NT2/D1 (cell line): ENCODE results near the gene ANKRD65.
"Not testable (repeated sequence)": the region's sequence is repeated elsewhere in the genome, so short reads cannot be mapped to it uniquely, and the experiment has no call there.

Experiments
- DNase-seq: peaks from one replicate; pipeline ENCODE4 v3.0.0-alpha.2; 2011; ENCODE audit warnings: low read depth, low spot score
- H3K27me3 ChIP-seq: 2 replicates; pipeline ENCODE4 v1.6.0; 2011; ENCODE audit warnings: mild to moderate bottlenecking; ENCODE audit not compliant: insufficient read length, insufficient read depth
- H3K36me3 ChIP-seq: 2 replicates; pipeline ENCODE4 v1.6.1; 2011; ENCODE audit warnings: mild to moderate bottlenecking, low read length, mixed read lengths; ENCODE audit not compliant: insufficient read depth, insufficient read length
- H3K4me1 ChIP-seq: 2 replicates; pipeline ENCODE4 v1.5.1; 2011; ENCODE audit not compliant: insufficient read depth, insufficient read length
- H3K4me3 ChIP-seq: 2 replicates; pipeline ENCODE4 v1.5.1; 2011; ENCODE audit warnings: low read depth; ENCODE audit not compliant: insufficient read length
- H3K9ac ChIP-seq: 2 replicates; pipeline ENCODE4 v1.6.0; 2011; ENCODE audit warnings: low read depth; ENCODE audit not compliant: insufficient read length
- H3K9me3 ChIP-seq: 2 replicates; pipeline ENCODE4 v1.5.1; 2011; ENCODE audit warnings: mild to moderate bottlenecking, low read length; ENCODE audit not compliant: insufficient read depth
- SUZ12 ChIP-seq: IDR thresholded peaks from 2 replicates; pipeline ENCODE4 v1.6.1; 2011; ENCODE audit not compliant: insufficient read length, insufficient read depth; ENCODE audit errors: extremely low read depth
- YY1 ChIP-seq: IDR thresholded peaks from 2 replicates; pipeline ENCODE4 v1.6.1; 2011; ENCODE audit not compliant: insufficient read length, insufficient read depth
- ZNF274 ChIP-seq: IDR thresholded peaks from 2 replicates; pipeline ENCODE4 v1.6.1; 2011; ENCODE audit warnings: mild to moderate bottlenecking, low read depth, low read length

Gene ANKRD65

DNA sequence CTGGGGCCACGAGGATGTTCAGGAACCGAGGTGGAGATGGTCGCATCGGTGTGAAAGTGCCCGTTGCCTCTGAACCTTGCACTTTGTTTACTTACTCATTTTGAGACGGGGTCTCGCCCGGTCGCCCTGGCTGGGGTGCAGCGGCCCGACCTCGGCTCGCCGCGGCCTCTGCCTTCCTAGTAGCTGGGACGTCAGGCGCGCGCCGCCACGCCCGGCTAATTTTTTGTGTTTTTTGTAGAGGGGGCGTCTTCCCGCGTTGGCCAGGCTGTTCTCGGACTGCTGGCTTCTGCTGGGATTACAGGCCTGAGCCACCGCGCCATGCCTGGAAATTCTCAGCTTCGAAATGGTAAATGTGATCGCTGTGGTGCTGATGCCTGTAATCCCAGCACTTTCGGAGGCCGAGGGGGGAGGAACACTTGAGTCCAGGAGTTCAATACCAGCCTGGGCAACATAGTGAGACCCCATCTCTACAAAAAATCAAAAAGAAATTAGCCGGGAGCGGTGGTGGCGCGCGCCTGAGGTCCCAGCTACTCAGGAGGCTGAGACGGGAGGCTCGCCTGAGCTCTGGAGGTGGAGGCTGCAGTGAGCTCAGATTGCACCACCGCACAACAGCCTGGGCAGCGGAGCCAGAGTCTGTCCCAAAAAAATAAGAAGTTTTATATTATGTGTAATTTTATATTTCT, 13.3 kb downstream of the ANKRD65 start:
- H3K27me3 ChIP-seq = no peaks in the 10 kb centered on the region
- H3K36me3 ChIP-seq = peaks cover 42% of the 10 kb centered on the region
- TF ChIP-seq YY1 (no peak), SUZ12 (no peak), ZNF274 (no peak)
- peak overlapping the region; percentile 90 for H3K4me3 ChIP-seq
- no peak for DNase-seq
- H3K9me3 ChIP-seq = peaks cover 15% of the 10 kb centered on the region; the same call in 1 of the 2 replicates
- peaks cover 3% of the 10 kb centered on the region for H3K4me1 ChIP-seq
- peak overlapping the region; percentile 97 for H3K9ac ChIP-seq

DNA sequence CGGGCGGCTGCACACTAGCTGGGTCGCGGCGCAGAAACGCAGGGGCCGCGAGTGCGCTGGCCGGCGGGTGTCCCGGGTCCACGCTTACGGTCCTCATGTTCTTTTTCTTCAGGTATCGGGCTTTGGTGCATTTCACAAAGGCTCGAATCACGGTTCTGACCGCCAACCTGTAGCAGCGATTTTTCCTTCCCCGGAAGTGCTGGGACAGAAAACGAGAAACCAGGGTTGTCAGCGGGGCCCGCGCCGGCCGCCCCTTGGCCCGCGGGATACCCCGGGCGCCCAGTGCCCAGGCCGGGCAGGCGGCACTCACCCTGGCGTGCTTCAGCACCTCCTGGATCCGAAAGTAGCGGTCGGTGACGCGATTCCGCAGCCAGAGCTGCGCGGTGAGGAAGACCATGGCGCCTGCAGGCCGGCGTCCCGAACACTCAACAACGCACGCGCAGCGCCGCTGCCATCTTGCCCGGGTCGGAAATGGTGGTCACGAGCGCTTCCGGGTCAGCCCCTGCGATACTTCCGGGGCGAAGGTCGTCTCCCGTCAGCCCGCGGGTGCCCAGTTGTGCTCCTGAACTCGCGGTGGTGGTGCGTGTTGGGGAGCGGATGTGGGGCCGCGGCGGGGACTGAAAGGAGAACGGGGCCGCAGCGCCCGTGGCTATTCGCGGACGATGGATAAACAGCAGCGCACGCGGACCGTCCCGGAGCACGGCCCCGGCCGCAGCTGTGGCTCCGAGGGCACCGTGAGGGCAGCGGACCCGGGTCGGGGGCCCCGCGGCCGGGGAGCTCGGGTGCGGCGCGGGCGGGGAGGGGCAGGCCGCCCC, 14.0 kb downstream of the ANKRD65 start, which contains the start of gene MRPL20:
TSS of gene MRPL20 (minus strand) at position 473 of the 815 bp plus-strand sequence. CDS start at position 397, 76 bp downstream.
- H3K4me1 ChIP-seq = peaks cover 5% of the 10 kb centered on the region
- TF ChIP-seq ZNF274 (no peak), SUZ12 (no peak), YY1 (peak; percentile 88)
- DNase-seq = peak; percentile 63
- peaks cover 49% of the 10 kb centered on the region for H3K36me3 ChIP-seq
- H3K9me3 ChIP-seq = peaks cover 8% of the 10 kb centered on the region; the same call in 1 of the 2 replicates
- no peaks in the 10 kb centered on the region for H3K27me3 ChIP-seq
- H3K9ac ChIP-seq = peak within 1 kb of the TSS; percentile 97
- peak within 1 kb of the TSS; percentile 90 for H3K4me3 ChIP-seq

DNA sequence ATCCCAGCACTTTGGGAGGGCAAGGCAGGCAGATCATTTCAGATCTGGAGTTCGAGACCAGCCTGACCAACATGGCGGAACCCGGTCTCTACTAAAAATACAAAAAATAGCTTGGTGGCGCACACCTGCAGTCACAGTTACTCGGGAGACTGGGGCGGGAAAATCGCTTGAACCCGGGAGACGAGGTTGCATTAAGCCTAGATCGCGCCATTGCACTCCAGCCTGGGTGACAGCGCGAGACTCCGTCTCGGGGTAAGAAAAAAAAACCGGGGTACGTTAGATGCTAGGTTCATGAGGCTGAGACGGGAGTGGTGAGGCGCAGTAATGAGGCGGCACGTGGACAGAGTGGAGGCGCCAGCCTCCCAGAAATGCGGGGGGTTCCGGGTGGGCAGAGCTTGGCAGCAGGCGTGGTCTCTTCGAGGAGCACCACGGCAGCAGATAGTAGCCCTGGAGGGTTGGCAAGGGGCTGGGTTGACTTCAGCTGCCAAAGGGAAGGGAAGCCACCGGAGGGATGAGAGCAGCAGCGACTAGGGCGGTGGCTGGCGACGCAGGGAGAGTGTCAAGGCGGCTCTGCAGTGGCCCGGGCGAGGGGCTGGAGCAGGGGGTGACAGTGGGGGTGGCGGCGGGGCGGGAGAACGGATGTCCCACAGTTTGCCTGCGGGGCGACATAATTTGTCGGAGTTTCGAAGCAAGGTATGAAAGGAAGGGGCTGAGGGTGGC, 14.8 kb downstream of the ANKRD65 start:
- peak overlapping the region; percentile 97 for H3K9ac ChIP-seq
- TF ChIP-seq YY1 = no peak
- H3K4me1 ChIP-seq = peaks cover 3% of the 10 kb centered on the region
- H3K27me3 ChIP-seq = no peaks in the 10 kb centered on the region
- 0 out of 2 replicates have a peak, but pooled peaks cover under 1% of the 10 kb centered on the region for H3K9me3 ChIP-seq
- peaks cover 54% of the 10 kb centered on the region for H3K36me3 ChIP-seq
- peak overlapping the region; percentile 90 for H3K4me3 ChIP-seq
- DNase-seq = no peak

DNA sequence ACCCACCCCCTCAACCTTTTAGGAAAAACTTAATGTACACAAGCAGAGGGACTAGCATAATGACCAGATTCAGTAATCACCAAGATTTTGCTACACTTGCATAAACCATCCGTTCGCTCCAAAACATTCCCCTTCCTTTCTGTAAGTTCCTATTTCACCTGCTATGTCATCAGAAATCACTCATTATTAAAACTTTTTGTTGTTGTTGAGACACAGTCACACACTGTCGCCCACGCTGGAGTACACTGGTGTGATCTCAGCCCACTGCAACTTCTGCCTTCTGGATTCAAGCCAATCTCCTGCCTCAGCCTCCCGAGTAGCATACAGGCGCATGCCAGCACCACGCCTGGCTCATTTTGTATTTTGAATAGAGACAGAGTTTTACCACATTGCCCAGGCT, 17.4 kb downstream of the ANKRD65 start:
- H3K4me1 ChIP-seq = peaks cover 10% of the 10 kb centered on the region
- H3K27me3 ChIP-seq = no peaks in the 10 kb centered on the region

DNA sequence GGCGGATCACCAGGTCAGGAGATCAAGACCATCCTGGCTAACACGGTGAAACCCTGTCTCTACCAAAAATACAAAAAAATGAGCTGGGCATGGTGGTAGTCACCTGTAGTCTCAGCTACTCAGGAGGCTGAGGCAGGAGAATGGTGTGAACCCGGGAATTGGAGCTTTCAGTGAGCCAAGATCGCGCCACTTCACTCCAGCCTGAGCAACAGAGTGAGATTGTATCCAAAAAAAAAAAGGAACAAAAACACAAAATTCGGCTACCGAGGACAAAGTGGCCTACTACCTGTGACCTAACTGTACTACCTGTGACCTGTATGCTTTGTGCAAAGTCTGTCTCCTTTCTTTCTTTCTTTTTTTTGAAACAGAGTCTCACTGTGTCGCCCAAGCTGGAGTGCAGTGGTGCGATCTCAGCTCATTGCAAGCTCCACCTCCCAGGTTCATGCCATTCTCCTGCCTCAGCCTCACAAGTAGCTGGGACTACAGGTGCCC, 18.1 kb downstream of the ANKRD65 start:
- Histone ChIP-seq H3K36me3 (peaks cover 69% of the 10 kb centered on the region), H3K4me1 (peaks cover 14% of the 10 kb centered on the region)
- H3K27me3 ChIP-seq, DNase-seq, H3K4me3 ChIP-seq, H3K9ac ChIP-seq, H3K9me3 ChIP-seq: not testable (repeated sequence)

More for the DNA sequence above, 17.4 kb downstream of the ANKRD65 start:
- TF ChIP-seq SUZ12 = no peak
- no peak for TF ChIP-seq YY1
- no peak for TF ChIP-seq ZNF274
- Histone ChIP-seq H3K9me3 (no peaks in the 10 kb centered on the region), H3K36me3 (peaks cover 68% of the 10 kb centered on the region), H3K4me3 (no peak overlapping the region), H3K9ac (no peak overlapping the region)
- DNase-seq = no peak

DNA sequence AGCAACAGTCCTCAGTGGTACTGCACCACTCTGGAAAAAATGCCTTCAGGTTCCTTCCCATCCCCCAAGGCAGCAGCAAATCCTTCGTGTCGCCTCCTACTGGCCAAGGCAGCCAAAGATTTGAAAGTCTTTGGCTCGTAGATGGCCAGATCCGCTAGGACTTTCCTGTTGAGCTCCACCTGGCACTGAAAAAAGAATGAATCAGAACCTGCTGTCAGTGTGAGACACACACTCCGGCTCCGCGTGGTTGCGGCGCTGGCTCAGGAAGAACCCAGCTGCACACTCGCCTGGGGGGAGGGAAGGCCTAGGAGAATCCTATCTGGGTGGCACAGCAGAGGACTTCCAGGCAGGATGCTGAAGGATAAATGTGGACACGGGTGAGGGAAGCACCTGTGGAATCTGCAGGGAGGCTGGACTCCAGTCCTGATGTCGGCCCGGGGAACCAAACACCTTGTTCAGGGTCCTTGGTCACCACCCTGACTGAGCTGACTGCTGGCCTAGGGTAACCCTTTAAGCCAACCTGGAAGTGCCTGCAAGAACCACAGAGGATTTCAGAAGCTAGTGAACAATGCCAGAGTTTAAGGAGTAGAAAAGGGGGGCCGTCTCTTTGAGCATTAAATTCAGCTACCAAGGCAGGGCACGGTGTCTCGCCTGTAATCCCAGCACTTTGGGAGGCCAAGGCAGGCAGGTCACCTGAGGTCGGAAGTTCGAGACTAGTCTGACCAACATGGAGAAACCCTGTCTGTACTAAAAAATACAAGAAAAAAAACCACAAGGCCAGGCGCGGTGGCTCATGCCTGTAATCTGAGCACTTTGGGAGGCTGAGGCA, 18.8 kb downstream of the ANKRD65 start:
- no peak overlapping the region for H3K9ac ChIP-seq
- H3K27me3 ChIP-seq = no peaks in the 10 kb centered on the region
- H3K4me1 ChIP-seq = peaks cover 15% of the 10 kb centered on the region
- DNase-seq = peak; percentile 56
- no peaks in the 10 kb centered on the region for H3K9me3 ChIP-seq
- TF ChIP-seq YY1 (no peak), ZNF274 (no peak), SUZ12 (no peak)
- H3K4me3 ChIP-seq = no peak overlapping the region
- H3K36me3 ChIP-seq = peaks cover 73% of the 10 kb centered on the region
